LNCaP clone FGC (cell line): ENCODE measurements around the gene ZNF212.

Source experiments
- DNase-seq: peaks from one replicate; pipeline ENCODE4 v3.0.0-alpha.2; 2011; ENCODE audit warnings: low read depth
- H3K4me3 ChIP-seq: 2 replicates; pipeline ENCODE4 v1.5.1; 2011; ENCODE audit warnings: mild to moderate bottlenecking, low read depth, low read length, control low read depth
- CTCF ChIP-seq: IDR thresholded peaks from 2 replicates; pipeline ENCODE4 v1.5.1; 2012; ENCODE audit warnings: mild to moderate bottlenecking; ENCODE audit not compliant: control insufficient read depth, insufficient read depth; ENCODE audit errors: extremely low read depth

ZNF212 gene

GRCh38 chr7:149239345-149240143 is at the start of gene ZNF212:
TSS of gene ZNF212 (plus strand) at chr7:149239651. CDS start at chr7:149239779, 128 bp downstream.
- H3K4me3 ChIP-seq: peak within 1 kb of the TSS; percentile 100
- peak; percentile 70 for DNase-seq
- peak; percentile 98 for TF ChIP-seq CTCF

DNA sequence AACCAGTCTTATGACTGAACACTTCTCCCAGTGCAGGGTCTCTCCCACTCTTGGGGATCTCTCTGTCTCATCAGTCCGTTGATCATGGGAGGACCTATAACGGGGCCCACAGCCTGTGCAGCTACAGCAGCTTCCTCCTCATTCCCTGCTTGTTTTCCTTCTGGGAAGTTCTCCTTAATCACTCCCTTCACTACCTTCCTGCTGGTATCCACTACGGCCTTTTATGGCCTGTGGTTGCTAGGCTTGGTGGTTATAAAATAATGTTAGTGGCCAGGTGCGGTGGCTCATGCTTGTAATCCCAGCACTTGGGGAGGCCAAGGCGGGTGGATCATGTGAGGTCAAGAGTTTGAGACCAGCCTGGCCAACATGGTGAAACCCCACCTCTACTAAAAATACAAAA is 47.6 kb upstream of the ZNF212 start:
- H3K4me3 ChIP-seq: no peak overlapping the region
- TF ChIP-seq CTCF: no peak
- DNase-seq: no peak

- TF ChIP-seq CTCF: no peak
- H3K4me3 ChIP-seq: peak overlapping the region; percentile 86
- DNase-seq: no peak
These were observed 44.7 kb upstream of the ZNF212 start for GRCh38 chr7:149194799-149195179.

DNA sequence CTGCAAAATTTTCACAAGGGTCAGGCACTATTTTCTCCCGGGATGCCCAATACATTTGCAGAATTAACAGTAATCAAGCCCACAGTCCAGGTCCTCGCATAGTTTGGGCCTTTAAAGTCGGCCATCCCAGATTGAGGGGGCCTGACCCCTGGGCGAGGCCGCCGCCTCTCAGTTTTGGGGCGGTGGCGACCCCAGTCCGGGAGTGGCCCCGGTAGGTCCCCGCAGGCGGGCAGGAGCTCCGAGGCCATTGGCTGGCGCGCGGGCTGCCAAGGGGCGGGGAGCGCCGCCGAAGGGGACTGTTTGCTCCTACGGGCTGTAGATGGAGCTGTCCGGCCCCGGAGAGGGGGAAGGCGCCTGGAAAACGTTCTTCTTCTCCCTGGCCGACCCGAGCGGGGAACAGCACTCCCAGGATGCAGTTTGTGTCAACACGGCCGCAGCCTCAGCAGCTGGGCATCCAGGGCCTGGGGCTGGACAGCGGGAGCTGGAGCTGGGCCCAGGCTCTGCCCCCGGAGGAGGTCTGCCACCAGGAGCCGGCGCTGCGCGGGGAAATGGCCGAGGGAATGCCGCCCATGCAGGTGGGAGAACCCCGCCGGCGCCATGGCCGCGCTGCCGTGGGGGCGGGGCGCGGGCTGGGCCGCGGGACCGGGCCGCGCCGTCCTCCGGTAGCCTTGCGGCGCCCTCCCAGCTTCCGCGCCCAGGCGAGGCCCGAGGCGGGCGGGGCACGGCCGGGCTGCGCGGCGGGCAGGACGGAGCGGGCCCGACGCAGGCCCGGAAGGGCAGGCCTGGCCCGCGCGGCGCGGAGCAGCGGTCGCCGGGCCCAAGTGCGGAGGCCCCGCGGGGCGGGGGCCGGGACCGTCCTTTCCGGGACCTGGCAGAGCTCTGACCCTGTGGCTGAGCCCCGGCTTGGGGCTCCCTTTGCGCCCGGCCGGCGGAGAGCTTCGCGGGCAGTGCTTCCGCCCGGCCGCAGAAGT is 44.0 kb upstream of the ZNF212 start, which contains the start of gene ZNF282:
Gene ZNF282, plus strand, starts transcription at position 367 of the 971 bp plus-strand sequence. Its CDS starts 44 bp downstream, at position 411.
- DNase-seq: peak; percentile 83
- peak; percentile 83 for TF ChIP-seq CTCF

GRCh38 chr7:149196151-149196704 is 43.2 kb upstream of the ZNF212 start:
- H3K4me3 ChIP-seq: peak overlapping the region; percentile 86
- TF ChIP-seq CTCF: no peak
- DNase-seq: no peak

More for the DNA sequence above, 44.0 kb upstream of the ZNF212 start, which contains the start of gene ZNF282:
- H3K4me3 ChIP-seq: peak within 1 kb of the TSS; percentile 86

DNA sequence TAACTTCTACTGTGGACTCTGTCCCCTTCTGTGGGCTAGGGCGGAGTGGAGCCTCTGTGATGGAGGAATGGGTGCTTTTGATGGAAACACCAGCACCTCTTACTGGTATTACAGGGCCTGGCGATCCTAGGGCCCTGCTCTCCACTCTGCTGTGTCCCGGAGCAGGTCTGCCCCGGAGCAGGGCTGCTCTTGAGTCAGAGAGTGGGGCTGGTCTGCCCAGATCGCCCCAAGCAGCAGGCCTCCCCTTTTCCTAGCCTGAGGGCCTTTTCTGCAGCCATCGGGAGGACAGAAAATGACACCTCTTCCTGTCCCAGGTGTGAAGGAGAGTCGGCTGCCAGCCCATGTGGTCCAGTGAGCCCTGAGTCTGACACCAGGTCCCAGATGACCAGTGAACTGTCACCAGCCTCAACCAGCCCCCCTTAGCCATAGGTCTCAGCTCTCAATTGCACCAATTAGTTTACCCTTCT is 42.7 kb upstream of the ZNF212 start:
- 0 out of 2 replicates have a peak, but pooled peaks have one; percentile 6 for TF ChIP-seq CTCF

More for the DNA sequence above, 42.7 kb upstream of the ZNF212 start:
- DNase-seq: no peak
- H3K4me3 ChIP-seq: peak overlapping the region; percentile 86
